ENCODE measurements around the gene DENND1A.

Gene DENND1A

GRCh38 chr9:123441769-123442168 lies 488.2 kb downstream of the DENND1A start:
- no peak overlapping the region for H3K4me3 ChIP-seq (replicated peaks in 1 of 2; ENCODE audit: low read depth in 2 of 2, low read length in 2 of 2)
- TF ChIP-seq, protein P1, sequence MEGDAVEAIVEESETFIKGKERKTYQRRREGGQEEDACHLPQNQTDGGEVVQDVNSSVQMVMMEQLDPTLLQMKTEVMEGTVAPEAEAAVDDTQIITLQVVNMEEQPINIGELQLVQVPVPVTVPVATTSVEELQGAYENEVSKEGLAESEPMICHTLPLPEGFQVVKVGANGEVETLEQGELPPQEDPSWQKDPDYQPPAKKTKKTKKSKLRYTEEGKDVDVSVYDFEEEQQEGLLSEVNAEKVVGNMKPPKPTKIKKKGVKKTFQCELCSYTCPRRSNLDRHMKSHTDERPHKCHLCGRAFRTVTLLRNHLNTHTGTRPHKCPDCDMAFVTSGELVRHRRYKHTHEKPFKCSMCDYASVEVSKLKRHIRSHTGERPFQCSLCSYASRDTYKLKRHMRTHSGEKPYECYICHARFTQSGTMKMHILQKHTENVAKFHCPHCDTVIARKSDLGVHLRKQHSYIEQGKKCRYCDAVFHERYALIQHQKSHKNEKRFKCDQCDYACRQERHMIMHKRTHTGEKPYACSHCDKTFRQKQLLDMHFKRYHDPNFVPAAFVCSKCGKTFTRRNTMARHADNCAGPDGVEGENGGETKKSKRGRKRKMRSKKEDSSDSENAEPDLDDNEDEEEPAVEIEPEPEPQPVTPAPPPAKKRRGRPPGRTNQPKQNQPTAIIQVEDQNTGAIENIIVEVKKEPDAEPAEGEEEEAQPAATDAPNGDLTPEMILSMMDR (IDR thresholded peaks at IDR 0.05; ENCODE audit: low read depth, low read length) = no peak
- no peak for DNase-seq (ENCODE audit: low read depth in 2 of 2)

DNA sequence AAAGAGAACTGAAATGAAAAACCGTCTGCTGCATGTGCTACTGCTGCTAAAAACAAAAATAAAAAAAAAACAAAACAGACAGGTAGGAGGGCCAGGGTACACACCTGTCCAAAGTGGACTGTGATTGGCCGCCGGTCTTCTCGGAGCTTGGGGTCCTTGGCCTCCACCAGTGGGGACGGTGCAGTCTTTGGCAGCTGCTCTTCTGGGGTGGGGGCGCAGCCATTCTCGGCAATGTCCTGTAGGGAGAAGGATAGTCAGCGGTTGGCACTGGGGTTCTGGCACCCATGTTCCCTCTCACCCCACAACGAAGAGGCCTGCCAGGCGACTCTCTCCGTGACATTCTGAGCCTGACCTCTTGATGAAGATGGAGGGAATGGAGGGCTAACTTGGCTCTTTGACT lies 489.7 kb downstream of the DENND1A start:
- H3K4me3 ChIP-seq (replicated peaks in 1 of 2; ENCODE audit: low read depth in 2 of 2, low read length in 2 of 2) = no peak overlapping the region
- TF ChIP-seq, protein P1 (IDR thresholded peaks at IDR 0.05; ENCODE audit: low read depth, low read length) = no peak
- DNase-seq (ENCODE audit: low read depth in 2 of 2) = no peak

DNA sequence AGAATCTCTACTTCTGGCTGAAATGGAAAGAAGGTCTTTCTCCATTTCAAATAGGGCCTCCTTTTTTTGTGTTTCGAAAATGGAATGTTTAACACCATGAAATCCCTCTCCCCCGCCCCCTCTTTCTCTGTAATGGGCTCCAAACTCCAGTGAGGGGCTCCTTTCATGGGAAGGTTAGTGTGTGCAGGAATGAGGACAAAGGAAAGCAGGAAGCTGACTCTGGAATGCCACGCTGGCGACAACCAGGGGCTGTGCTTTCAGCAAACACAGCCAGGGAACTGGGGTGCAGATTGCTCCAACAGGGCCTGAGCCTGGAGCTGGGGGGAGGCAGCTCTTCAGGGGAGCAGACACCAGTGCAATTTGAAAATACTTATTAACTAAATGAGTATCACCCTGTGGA lies 491.1 kb downstream of the DENND1A start:
- DNase-seq (ENCODE audit: low read depth in 2 of 2) = peak in 1 of 2 donors; percentile 11
- H3K4me3 ChIP-seq (replicated peaks in 1 of 2; ENCODE audit: low read depth in 2 of 2, low read length in 2 of 2) = no peak overlapping the region
- TF ChIP-seq, protein P1 (IDR thresholded peaks at IDR 0.05; ENCODE audit: low read depth, low read length) = no peak

DNA sequence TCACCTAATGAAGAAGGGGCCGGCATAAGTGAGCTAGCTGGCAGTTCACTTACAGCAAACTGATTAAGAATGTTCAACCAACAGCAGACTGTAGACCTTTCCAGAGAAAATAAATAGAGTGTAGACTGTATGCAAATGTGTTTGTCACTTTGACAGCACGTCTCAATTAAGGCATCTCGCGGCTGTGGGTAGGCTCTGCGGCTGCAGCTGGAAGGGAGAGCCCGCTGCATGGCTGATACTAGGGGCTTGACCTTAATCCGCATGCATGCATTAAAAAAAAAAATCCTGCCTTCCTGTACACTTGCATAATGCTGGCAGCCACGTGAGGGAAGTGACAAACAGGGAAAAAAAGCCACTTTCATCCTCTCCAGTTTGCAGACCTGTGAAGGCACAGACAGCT lies 491.6 kb downstream of the DENND1A start:
- DNase-seq (ENCODE audit: low read depth in 2 of 2) = peak in 1 of 2 donors; percentile 29
- no peak overlapping the region for H3K4me3 ChIP-seq (replicated peaks in 1 of 2; ENCODE audit: low read depth in 2 of 2, low read length in 2 of 2)
- TF ChIP-seq, protein P1 (IDR thresholded peaks at IDR 0.05; ENCODE audit: low read depth, low read length) = no peak

GRCh38 chr9:123437201-123437600 lies 492.7 kb downstream of the DENND1A start:
- DNase-seq (ENCODE audit: low read depth in 2 of 2) = no peak
- TF ChIP-seq, protein P1 (IDR thresholded peaks at IDR 0.05; ENCODE audit: low read depth, low read length) = no peak
- H3K4me3 ChIP-seq (replicated peaks in 1 of 2; ENCODE audit: low read depth in 2 of 2, low read length in 2 of 2) = no peak overlapping the region

DNA sequence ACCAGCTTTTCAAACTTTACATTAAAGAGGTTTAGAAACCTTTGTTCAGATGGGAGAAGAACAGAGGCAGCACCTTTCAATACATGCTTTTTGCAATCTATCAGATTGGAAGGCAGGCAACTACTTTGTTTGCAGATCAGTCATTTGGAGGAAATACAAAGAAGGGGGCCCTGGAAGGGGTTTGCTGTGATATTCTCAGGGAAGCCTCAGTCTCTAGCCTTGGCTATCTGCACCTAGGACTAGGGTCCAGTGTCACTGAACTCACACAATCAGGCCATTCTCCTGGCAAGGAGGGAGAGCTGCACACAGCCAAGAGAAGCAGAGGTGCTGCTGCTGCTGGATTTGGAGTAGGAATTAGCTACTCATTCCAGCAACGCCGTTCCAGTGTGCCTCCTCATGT lies 494.5 kb downstream of the DENND1A start:
- no peak overlapping the region for H3K4me3 ChIP-seq (replicated peaks in 1 of 2; ENCODE audit: low read depth in 2 of 2, low read length in 2 of 2)
- TF ChIP-seq, protein P1 (IDR thresholded peaks at IDR 0.05; ENCODE audit: low read depth, low read length) = no peak
- DNase-seq (ENCODE audit: low read depth in 2 of 2) = no peak

DNA sequence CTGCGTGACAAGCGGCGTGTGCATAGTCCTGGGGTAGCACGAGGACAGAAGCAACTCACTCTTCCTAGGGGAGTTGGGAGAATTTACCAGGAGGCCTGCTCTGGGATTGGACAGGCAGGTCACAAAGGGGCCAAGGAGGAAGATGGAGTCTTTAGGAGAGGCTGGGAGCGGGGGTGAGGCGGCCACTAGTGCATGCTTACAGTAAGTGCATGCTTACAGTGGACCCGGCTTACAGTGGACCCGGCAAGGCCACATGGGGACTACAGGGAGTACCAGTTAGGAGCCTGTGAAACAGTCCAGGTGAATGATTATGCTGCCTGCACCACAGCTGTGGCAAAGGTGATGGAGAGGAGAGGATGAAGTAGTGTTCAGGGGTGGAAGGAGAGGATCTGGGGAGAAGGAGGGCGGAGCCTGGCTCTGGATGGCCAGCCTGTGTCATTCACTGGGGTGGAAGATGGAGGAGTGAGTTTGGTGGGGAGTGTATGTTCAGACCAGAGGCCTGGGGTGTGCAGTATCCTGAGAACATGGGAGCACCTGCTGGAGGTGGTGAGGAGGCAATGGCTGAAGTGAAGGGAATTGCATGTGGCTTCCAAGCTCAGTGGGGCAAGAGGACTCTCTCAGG lies 495.2 kb downstream of the DENND1A start:
- peak in 1 of 2 donors; percentile 22 for DNase-seq (ENCODE audit: low read depth in 2 of 2)
- TF ChIP-seq, protein P1 (IDR thresholded peaks at IDR 0.05; ENCODE audit: low read depth, low read length) = no peak
- no peak overlapping the region for H3K4me3 ChIP-seq (replicated peaks in 1 of 2; ENCODE audit: low read depth in 2 of 2, low read length in 2 of 2)
